C1 segment of cervical spinal cord (tissue), 14 donors: Measurements from ENCODE around the gene FAM169A.
A peak's percentile ranks its signal among the peaks of the same experiment; 100 is the strongest.
"Not testable (repeated sequence)": the region's sequence is repeated elsewhere in the genome, so short reads cannot be mapped to it uniquely, and the experiment has no call there.

Experiments
- DNase-seq, 14 donors: peaks; one replicate each; lab custom pipeline; 2025; lab: John Stamatoyannopoulos, UW

The FAM169A gene, protein sequence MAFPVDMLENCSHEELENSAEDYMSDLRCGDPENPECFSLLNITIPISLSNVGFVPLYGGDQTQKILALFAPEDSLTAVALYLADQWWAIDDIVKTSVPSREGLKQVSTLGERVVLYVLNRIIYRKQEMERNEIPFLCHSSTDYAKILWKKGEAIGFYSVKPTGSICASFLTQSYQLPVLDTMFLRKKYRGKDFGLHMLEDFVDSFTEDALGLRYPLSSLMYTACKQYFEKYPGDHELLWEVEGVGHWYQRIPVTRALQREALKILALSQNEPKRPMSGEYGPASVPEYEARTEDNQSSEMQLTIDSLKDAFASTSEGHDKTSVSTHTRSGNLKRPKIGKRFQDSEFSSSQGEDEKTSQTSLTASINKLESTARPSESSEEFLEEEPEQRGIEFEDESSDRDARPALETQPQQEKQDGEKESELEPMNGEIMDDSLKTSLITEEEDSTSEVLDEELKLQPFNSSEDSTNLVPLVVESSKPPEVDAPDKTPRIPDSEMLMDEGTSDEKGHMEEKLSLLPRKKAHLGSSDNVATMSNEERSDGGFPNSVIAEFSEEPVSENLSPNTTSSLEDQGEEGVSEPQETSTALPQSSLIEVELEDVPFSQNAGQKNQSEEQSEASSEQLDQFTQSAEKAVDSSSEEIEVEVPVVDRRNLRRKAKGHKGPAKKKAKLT

GRCh38 chr5:74865804-74866595 is at the start of gene FAM169A:
TSS of gene FAM169A (minus strand) at chr5:74866387. CDS start at chr5:74841676, 24,711 bp downstream.
- peak in 10 of 14 donors; percentile 30 to 77 (median 60) for DNase-seq

DNA sequence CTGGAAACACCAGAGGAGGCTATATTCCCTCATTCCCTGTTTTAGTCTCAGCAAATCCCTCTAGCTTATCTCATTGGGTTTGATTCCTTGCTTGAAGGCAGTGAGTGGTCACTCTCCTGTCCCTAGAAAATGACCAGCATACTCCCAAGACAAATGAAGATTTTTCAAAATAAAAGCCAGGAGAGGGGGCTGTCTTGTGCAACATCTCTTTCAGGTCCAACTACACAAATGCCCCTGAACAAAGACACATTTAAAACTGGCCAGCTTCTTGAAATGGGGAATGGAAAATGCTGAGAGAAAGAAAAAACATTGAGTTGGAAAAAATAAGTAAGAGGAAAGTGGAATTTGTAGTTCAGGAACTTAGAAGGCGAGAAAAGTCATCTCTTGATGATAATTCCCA is 49.3 kb upstream of the FAM169A start:
- no peak for DNase-seq

GRCh38 chr5:74911421-74911820 is 45.2 kb upstream of the FAM169A start:
- DNase-seq: not testable (repeated sequence)

- not testable (repeated sequence) for DNase-seq
Measured at GRCh38 chr5:74909888-74910287, 43.7 kb upstream of the FAM169A start.

- not testable (repeated sequence) for DNase-seq
Measured at GRCh38 chr5:74908237-74908636, 42.0 kb upstream of the FAM169A start.

DNA sequence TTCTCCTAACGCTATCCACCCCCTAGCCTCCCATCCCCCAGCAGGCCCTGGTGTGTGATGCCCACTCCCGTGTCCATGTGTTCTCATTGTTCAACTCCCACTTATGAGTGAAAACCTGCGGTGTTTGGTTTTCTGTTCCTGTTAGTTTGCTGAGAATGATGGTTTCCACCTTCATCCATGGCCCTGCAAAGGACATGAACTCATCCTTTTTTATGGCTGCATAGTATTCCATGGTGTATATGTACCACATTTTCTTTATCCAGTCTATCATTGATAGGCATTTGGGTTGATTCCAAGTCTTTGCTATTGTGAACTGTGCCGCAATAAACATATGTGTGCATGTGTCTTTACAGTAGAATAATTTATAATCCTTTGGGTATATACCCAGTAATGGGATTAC is 38.5 kb upstream of the FAM169A start:
- DNase-seq: not testable (repeated sequence)

DNA sequence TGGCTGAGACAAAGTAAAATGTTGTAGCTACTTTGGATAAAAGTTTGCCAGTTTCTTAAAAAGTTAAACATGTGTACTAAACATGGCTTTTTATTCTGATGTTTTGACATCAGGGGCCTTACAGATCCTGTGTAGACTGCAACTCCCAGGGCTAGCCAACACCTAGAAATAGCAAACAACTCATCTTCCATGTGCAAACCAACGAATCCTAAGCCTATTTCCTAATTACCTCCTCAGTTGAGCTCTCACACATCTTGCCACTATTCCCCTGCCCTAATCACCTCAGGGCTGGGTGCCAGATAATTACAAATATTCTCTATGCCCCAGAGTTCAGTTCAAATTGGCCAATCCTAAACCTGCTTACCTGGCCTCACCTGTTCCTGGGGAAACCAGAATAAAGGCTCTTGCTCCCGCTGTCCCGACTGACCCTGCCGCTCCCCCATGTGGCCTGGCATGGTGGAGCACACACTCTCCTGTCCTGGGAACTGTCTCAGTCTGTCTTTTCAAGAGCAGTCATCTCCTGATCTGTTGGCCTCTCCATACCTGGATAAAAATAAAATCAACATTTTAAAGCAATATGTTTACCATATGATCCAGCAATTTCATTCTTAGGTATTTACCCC is 37.1 kb upstream of the FAM169A start:
- peak in 5 of 14 donors; percentile 3 to 28 (median 7) for DNase-seq

DNA sequence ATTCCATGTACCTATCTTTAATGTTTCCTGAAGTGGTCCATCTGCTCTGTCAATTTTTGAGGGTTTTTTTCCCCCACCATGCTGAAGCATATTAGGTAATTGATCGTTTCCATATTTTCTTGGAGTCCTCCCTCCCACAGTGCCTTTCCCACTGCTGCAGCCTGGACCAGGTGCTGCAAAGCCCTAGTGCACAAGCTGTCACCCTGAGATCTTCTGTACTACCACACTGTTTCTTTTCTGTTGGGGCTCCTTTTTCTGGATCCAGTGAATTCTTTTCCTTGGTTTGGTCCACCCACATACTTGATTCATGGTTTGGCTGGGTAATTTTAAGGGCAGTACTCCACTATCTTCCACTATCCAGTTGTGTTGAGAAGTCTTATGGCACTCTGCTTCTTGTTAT is 30.9 kb upstream of the FAM169A start:
- no peak for DNase-seq

GRCh38 chr5:74895906-74896305 is 29.7 kb upstream of the FAM169A start:
- peak in 9 of 14 donors; percentile 5 to 75 (median 32) for DNase-seq

GRCh38 chr5:74894351-74894750 is 28.2 kb upstream of the FAM169A start:
- DNase-seq: no peak

- no peak for DNase-seq
Measured at GRCh38 chr5:74892921-74893320, 26.7 kb upstream of the FAM169A start.

DNA sequence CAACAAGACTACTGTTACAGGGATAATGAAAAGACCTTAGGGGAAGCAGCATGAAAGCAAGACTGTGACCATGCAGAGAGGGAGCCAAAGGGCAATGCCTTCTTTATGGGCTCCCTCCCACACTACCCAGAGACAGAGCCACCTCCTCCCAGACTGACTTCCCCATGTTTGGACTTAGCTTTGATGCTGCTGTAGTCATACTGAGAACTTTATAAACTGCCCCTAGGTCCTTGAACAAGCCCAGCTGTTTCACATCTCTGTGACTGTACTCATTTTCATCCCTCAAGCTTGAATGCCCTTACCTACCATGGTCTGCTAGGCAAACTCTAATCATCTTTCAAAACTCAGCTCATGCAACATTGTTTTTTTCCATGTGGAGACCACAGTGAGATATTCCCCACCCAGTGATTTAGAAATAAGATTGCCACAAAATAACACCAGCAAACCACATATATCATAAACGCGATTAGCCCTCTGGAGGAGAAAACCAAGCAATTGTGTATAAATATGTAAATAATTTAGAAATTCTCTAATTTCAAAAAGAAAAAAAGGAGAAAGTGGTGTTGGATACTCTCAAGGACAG is 23.4 kb upstream of the FAM169A start:
- no peak for DNase-seq

DNA sequence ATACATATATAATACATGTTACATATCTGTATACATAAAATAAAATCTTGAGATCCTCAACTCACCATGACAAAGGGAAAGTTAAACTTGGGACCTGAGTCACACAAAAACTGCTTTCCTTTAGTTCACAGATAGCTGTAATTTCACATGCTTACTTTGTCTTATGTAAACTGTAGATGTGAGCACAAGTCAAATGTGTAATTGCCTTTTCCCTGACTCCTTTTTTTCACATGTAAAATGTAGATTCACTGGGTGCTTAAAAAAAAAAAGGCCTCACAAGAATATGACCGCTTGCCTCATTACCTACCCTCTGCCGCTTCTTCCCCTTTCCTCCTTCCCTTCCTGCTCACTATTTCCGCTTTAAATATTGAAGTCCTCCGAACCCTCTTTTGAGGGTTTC is 21.9 kb upstream of the FAM169A start:
- no peak for DNase-seq

GRCh38 chr5:74885170-74885569 is 19.0 kb upstream of the FAM169A start:
- no peak for DNase-seq

DNA sequence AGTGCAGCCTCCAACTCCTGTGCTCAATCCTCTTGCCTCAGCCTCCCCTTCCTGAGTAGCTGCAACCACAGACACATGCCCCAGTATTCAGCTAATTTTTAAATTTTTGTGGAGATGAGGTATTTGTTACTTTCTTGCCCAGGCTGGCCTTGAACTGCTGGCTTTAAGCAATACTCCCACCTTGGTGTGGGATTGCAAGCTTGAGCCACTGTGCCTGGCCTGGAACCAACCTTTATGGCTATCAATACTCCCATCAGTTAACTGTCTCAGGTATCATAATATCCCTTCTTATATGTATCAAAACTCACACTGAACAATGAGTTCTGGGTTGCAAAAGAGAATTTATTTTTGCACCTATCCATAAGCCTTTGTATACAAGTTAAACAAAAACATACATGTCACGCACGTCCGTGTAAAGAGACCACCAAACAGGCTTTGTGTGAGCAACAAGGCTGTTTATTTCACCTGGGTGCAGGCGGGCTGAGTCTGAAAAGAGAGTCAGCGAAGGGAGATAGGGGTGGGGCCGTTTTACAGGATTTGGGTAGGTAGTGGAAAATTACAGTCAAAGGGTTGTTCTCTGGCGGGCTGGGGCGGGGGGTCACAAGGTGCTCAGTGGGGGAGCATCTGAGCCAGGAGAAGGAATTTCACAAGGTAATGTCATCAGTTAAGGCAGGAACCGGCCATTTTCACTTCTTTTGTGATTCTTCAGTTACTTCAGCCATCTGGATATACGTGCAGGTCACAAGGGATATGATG is 16.4 kb upstream of the FAM169A start:
- not testable (repeated sequence) for DNase-seq

DNA sequence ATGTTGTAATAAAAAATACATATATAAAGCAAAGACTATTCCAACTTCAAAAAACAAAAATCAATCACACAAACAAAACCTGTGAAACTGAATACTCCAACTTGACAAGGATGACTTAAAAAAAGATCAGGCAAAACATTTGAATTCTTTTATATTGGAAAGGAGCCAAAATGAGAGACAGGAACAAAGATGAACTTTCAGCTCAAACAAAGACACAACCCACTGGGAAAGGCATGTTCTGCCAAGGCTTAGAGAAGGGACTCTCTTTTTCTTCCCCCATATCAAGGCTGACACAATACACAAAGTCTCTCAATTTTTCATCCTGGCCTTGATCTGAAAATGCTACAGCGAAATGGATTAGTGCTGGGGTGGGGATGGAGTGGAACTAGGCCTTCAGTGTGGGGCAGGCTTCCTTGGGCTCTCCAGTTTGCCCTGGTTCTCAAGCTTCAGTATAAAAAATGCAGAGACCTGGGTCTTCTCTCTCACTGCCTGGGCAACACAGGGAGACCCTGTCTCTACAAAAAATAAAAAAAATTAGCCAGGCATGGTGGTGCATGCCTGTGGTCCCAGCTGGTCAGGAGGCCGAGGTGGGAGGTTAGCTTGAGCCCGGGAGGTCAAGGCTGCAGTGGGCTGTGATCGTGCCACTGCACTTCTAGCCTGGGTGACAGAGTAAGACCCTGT is 11.6 kb upstream of the FAM169A start:
- DNase-seq: peak in 5 of 14 donors; percentile 9 to 40 (median 34)

DNA sequence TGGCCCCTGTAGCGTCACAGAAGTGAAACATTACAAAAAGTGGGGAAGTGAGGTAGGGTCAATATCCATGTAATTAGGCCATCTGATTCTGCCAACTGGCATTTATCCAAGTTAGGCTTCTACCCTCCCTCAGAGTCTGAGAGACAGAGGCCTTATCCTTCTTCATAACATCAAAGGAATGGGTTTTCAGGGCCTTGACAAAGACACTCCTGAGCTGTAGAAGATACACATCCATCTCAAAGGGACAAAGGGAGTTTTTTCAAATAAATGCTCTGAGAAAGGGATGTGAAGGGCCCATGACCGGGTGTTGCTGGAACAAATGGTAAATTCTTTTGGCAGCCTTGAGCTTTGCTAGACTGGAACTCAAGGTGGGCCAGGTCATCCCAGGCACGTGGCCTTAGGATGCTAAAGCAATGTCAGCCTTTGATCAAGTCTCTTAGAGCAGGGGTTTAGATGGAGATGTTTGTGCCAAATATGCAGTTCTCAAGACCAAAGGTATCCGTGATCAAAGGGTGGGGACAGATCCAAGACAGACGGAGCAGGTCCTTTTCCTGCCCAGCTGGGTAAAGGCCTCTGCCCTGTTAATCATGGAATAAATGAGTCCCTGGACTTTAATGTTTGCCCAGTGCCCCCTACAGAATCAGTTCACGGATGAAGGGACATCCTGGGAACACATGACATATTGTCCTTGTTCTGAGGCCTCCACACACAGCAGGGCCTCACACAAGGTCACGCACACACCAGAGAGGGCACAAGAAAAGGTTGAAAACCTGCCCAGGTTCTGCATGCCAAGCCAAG is 10.0 kb upstream of the FAM169A start:
- no peak for DNase-seq

DNA sequence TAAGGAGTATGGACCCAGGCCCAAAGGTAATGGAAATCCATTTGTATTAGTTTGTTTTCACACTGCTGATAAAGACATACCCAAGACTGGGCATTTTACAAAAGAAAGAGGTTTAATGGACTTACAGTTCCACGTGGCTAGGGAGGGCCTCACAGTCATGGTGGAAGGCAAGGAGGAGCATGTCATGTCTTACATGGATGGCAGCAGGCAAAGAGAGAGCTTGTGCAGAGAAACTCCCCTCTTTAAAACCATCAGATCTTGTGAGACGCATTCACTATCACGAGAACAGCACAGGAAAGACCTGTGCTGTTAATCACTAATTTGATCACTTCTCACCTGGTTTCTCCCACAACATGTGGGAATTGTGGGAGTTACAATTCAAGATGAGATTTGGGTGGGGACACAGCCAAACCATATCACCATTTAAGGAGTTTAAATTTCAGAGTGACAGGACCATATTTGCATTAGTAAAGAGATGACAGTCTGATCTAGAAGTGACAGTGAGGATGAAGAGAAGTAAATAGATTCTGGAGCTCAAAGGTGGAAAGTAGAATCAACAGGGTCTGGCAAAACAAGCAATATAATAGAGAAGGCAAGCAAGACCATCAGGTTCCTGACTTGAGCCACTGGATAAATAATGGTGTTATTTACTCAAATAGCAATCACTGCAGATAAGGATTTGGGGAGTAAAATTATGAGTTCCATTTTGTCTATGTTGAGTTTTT is 7.5 kb upstream of the FAM169A start:
- DNase-seq: no peak
